T-helper 2 cell treated with Interferon-gamma antibody and Interleukin-4, amounts not matched to agents 100 ng/mL and 5 ng/mL, for 36 hours (primary cell): Measurements from ENCODE around the gene ZNF76. TPM values are rescaled to one million over a fixed set of nuclear protein-coding genes. Genes with fewer than 3 reads are reported as not detected.

Experiments used
- intact Hi-C: fragments of 100-400 bp; cut with micrococcal nuclease; formaldehyde crosslinking; loops from one replicate; pipeline ENCODE4 v1.15.1; 2023
- total RNA-seq: library from RNA; stranded (reverse); gene quantifications from 2 replicates; pipeline ENCODE4 v1.2.3, GENCODE V29; 2022

The ZNF76 gene
- 39.2 and 40.7 TPM in 2 replicates for total RNA-seq

GRCh38 chr6:35259194-35259947 lies at the start of gene ZNF76:
Gene ZNF76, plus strand, starts transcription at chr6:35259735. Its CDS starts 21,417 bp downstream, at chr6:35281152.
- intact Hi-C loops: loop anchor here (1.0 kb wide), 1 partner anchor 83 kb away; the partner anchor contains the start of gene PPARD

GRCh38 chr6:35213298-35213791 lies 46.2 kb upstream of the ZNF76 start:
- intact Hi-C loops: no loop called here

- intact Hi-C loops: no loop called here
Measured at GRCh38 chr6:35213824-35214756, 45.4 kb upstream of the ZNF76 start, which contains the start of gene SCUBE3. Gene SCUBE3, plus strand, starts transcription at chr6:35213956. Its CDS starts 463 bp downstream, at chr6:35214419.

- intact Hi-C loops: no loop called here
Measured at GRCh38 chr6:35214869-35215664, 44.5 kb upstream of the ZNF76 start.

- intact Hi-C loops: no loop called here
Measured at GRCh38 chr6:35215665-35216411, 43.7 kb upstream of the ZNF76 start.

- intact Hi-C loops: no loop called here
Measured at GRCh38 chr6:35216412-35216732, 43.2 kb upstream of the ZNF76 start.

GRCh38 chr6:35216851-35217811 lies 42.4 kb upstream of the ZNF76 start:
- intact Hi-C loops: no loop called here

- intact Hi-C loops: no loop called here
Measured at GRCh38 chr6:35218021-35218420, 41.5 kb upstream of the ZNF76 start.

GRCh38 chr6:35218456-35218855 lies 41.1 kb upstream of the ZNF76 start:
- intact Hi-C loops: no loop called here

- intact Hi-C loops: no loop called here
Measured at GRCh38 chr6:35219683-35220326, 39.7 kb upstream of the ZNF76 start.

- intact Hi-C loops: no loop called here
Measured at GRCh38 chr6:35220711-35221110, 38.8 kb upstream of the ZNF76 start.

GRCh38 chr6:35223396-35223795 lies 36.1 kb upstream of the ZNF76 start:
- intact Hi-C loops: no loop called here

GRCh38 chr6:35224720-35225119 lies 34.8 kb upstream of the ZNF76 start:
- intact Hi-C loops: no loop called here

GRCh38 chr6:35228481-35228880 lies 31.1 kb upstream of the ZNF76 start:
- intact Hi-C loops: no loop called here

GRCh38 chr6:35229304-35229703 lies 30.2 kb upstream of the ZNF76 start:
- intact Hi-C loops: no loop called here

- intact Hi-C loops: no loop called here
Measured at GRCh38 chr6:35230498-35230897, 29.0 kb upstream of the ZNF76 start.

GRCh38 chr6:35230950-35231349 lies 28.6 kb upstream of the ZNF76 start:
- intact Hi-C loops: no loop called here

GRCh38 chr6:35231563-35231962 lies 28.0 kb upstream of the ZNF76 start:
- intact Hi-C loops: no loop called here

- intact Hi-C loops: no loop called here
Measured at GRCh38 chr6:35234901-35235300, 24.6 kb upstream of the ZNF76 start.
